Uterus (tissue), 2 donors: Measurements from ENCODE around the gene CHRD.

Experiments
- POLR2A ChIP-seq, 2 donors: fragments of 450-650 bp; IDR thresholded peaks; one replicate each; pipeline ENCODE4 v1.6.1; 2016; ENCODE audit warnings: antibody characterized with exemption in 2 of 2, mild to moderate bottlenecking in 1 of 2, moderate library complexity in 1 of 2
- TF ChIP-seq, protein P1 (sequence below), 4 experiments: fragments of 200-600 bp in 2 of 4; fragments of 450-650 bp in 2 of 4; sonication (generic) in 2 of 4; IDR thresholded peaks; one replicate each; pipeline ENCODE4 v1.5.1; 2016 to 2019; ENCODE audit warnings: antibody characterized with exemption in 4 of 4, mild to moderate bottlenecking in 2 of 4, moderate library complexity in 1 of 4

DNA sequence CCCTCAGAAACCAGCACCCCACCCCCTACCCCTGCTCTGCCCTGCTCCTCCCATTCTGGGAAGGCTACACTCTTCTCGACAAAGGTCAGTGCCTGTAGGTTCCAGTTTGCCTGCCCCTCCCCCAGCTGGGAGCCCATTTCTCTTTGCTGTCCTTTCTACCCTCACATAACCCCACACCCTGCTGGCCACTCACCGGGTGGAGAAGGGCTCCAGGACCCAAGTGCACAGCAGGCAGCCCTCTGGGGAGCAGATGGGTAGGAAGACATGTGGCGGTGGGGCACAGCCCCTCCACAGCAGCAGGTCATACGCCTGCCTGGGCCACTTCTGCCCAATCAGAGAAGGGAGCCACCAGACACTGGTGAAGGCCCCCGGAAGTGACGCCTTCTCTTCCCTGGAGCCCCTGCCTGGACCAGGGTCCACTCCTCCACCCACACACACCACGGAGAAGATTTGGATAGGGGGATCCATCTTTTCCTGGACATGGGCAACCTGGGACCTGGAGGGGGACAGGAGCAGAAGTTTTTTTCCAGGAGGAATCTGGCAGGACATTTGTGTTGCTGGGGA, 1.9 kb upstream of the CHRD start, which contains the start of gene THPO:
- TF ChIP-seq, protein P1, sequence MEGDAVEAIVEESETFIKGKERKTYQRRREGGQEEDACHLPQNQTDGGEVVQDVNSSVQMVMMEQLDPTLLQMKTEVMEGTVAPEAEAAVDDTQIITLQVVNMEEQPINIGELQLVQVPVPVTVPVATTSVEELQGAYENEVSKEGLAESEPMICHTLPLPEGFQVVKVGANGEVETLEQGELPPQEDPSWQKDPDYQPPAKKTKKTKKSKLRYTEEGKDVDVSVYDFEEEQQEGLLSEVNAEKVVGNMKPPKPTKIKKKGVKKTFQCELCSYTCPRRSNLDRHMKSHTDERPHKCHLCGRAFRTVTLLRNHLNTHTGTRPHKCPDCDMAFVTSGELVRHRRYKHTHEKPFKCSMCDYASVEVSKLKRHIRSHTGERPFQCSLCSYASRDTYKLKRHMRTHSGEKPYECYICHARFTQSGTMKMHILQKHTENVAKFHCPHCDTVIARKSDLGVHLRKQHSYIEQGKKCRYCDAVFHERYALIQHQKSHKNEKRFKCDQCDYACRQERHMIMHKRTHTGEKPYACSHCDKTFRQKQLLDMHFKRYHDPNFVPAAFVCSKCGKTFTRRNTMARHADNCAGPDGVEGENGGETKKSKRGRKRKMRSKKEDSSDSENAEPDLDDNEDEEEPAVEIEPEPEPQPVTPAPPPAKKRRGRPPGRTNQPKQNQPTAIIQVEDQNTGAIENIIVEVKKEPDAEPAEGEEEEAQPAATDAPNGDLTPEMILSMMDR (IDR thresholded peaks at IDR 0.05): no peak
- no peak for TF ChIP-seq POLR2A (IDR thresholded peaks at IDR 0.05)
